WTC11 (cell line): ENCODE results near the gene SLC22A15.

Experiments
- ATF3 ChIP-seq: sonication (generic); formaldehyde crosslinking; conservative IDR thresholded peaks from 2 replicates; pipeline ENCODE4 v1.8.1; 2022; ENCODE audit warnings: mild to moderate bottlenecking, missing genetic modification reagents
- CTCF ChIP-seq: fragments of 200-600 bp; IDR thresholded peaks from 2 replicates; pipeline ENCODE4 v1.8.0; 2022; ENCODE audit warnings: antibody characterized with exemption
- FOXP1 ChIP-seq: sonication (generic); formaldehyde crosslinking; IDR thresholded peaks from 2 replicates; pipeline ENCODE4 v1.8.0; 2022; ENCODE audit warnings: missing genetic modification reagents, mild to moderate bottlenecking, moderate library complexity, borderline replicate concordance
- IRF1 ChIP-seq: sonication (generic); formaldehyde crosslinking; IDR thresholded peaks from 2 replicates; pipeline ENCODE4 v1.8.0; 2023; ENCODE audit warnings: missing genetic modification reagents
- USF2 ChIP-seq: sonication (generic); formaldehyde crosslinking; IDR thresholded peaks from 2 replicates; pipeline ENCODE4 v1.8.1; 2023; ENCODE audit warnings: mild to moderate bottlenecking, missing genetic modification reagents, moderate library complexity
- ZNF232 ChIP-seq: sonication (generic); formaldehyde crosslinking; IDR thresholded peaks from 2 replicates; pipeline ENCODE4 v1.8.0; 2022; ENCODE audit warnings: mild to moderate bottlenecking, missing genetic modification reagents
- ZNF416 ChIP-seq: fragments of 250-450 bp; sonication (Bioruptor Pico); IDR thresholded peaks from 2 replicates; pipeline ENCODE4 v1.9.0; 2021; ENCODE audit warnings: mild to moderate bottlenecking, inconsistent platforms

- TF ChIP-seq CTCF (no peak), ZNF232 (CRISPR knock-in tag) (no peak), USF2 (CRISPR knock-in tag) (no peak), ZNF416 (no peak), FOXP1 (CRISPR knock-in tag) (no peak), ATF3 (CRISPR knock-in tag) (no peak), IRF1 (no peak)
Measured at GRCh38 chr1:116087628-116088027, 111.3 kb downstream of the SLC22A15 start.
